Stomach (tissue), 9 donors: ENCODE results near the gene LRRC74A. TPM values are rescaled to one million over a fixed set of nuclear protein-coding genes. Genes with fewer than 3 reads are reported as not detected.

Source experiments
- DNase-seq, 2 donors: peaks; one replicate each; pipeline versions ENCODE4 v3.0.0 to v3.0.0-alpha.2; 2013 to 2019
- H3K27ac ChIP-seq, 5 donors: fragments of 200-600 bp in 4 of 5; sonication (generic) in 4 of 5; one replicate each; pipeline ENCODE4 v1.5.1; 2013 to 2019; ENCODE audit warnings: mild to moderate bottlenecking in 1 of 5, moderate library complexity in 1 of 5
- H3K27me3 ChIP-seq, 3 donors: fragments of 200-600 bp; sonication (generic); one replicate each; pipeline ENCODE4 v1.5.1; 2017 to 2019; ENCODE audit warnings: mixed run types in 1 of 3
- H3K36me3 ChIP-seq, 4 donors: fragments of 200-600 bp; sonication (generic); 1 replicate in 3 of 4; 2 replicates in 1 of 4; pipeline ENCODE4 v1.5.1; 2016 to 2019
- H3K4me1 ChIP-seq, 4 donors: fragments of 200-600 bp; sonication (generic); one replicate each; pipeline ENCODE4 v1.5.1; 2016 to 2019
- H3K4me3 ChIP-seq, 4 donors: fragments of 200-600 bp; sonication (generic) in 3 of 4; one replicate each; pipeline ENCODE4 v1.5.1; 2016 to 2019; ENCODE audit warnings: mild to moderate bottlenecking in 1 of 4
- H3K9me3 ChIP-seq, 4 donors: fragments of 200-600 bp; sonication (generic); one replicate each; pipeline ENCODE4 v1.5.1; 2016 to 2019
- CTCF ChIP-seq, 7 experiments: fragments of 450-650 bp in 4 of 7; fragments of 200-600 bp in 3 of 7; sonication (generic) in 3 of 7; IDR thresholded peaks; one replicate each; pipeline ENCODE4 v1.5.1; 2016 to 2019; ENCODE audit warnings: antibody characterized with exemption in 7 of 7, control low read depth in 2 of 7, mild to moderate bottlenecking in 1 of 7
- EP300 ChIP-seq: sonication (generic); formaldehyde crosslinking; IDR thresholded peaks from one replicate; pipeline ENCODE4 v1.6.1; 2017; ENCODE audit warnings: antibody characterized with exemption
- POLR2A ChIP-seq, 4 donors: fragments of 450-650 bp; IDR thresholded peaks; one replicate each; pipeline ENCODE4 v1.6.1; 2016; ENCODE audit warnings: antibody characterized with exemption in 4 of 4, control low read depth in 2 of 4, mild to moderate bottlenecking in 1 of 4, moderate library complexity in 1 of 4
- POLR2AphosphoS5 ChIP-seq, 3 donors: sonication (generic); formaldehyde crosslinking; IDR thresholded peaks; one replicate each; pipeline ENCODE4 v1.6.1; 2016; ENCODE audit warnings: antibody characterized with exemption in 3 of 3
- WGBS, 5 donors: extraction: QIAGEN DNeasy Blood & Tissue Kit in 3 of 5; methylation state at CpG; one replicate each; pipeline versions ENCODE4 v1.1.5 to v1.1.7; 2013 to 2018; 5-methylcytosine and 5-hydroxymethylcytosine counted together
- intact Hi-C: fragments of 100-400 bp; cut with DNase I; formaldehyde crosslinking; loops from one replicate; pipeline ENCODE4 v1.15.1; 2023; ENCODE audit warnings: low total_unique reads
- polyA plus RNA-seq, 3 donors: library from polyadenylated mRNA; stranded (reverse); fragments of 200-250 nt; gene quantifications; one replicate each; pipeline ENCODE4 v1.2.3, GENCODE V29; 2013
- total RNA-seq, 5 donors: library from RNA; depleted of rRNA; stranded (reverse); fragments of >200 nt; gene quantifications; one replicate each; pipeline versions ENCODE4 v1.1.0 to v1.2.3, GENCODE V29; 2014 to 2016
- donor health status: healthy with polysubstance abuse.
- donor health status: Bipolar disorder and iron deficiency.
- donor health status: healthy.

Gene LRRC74A
- total and polyA plus RNA-seq, 8 donors: not detected

- H3K9me3 ChIP-seq: no peaks in the 10 kb centered on the region
- H3K27ac ChIP-seq: peak within 1 kb of the TSS; percentile 88 to 95 (median 91)
- peak; percentile 98 for DNase-seq
- no peaks in the 10 kb centered on the region for H3K27me3 ChIP-seq
- H3K36me3 ChIP-seq: peaks cover 11 to 17% (median 16%) of the 10 kb centered on the region in 4 donors
- intact Hi-C loops: no loop called here
- peaks cover 11 to 28% (median 19%) of the 10 kb centered on the region in 4 donors for H3K4me1 ChIP-seq
- H3K4me3 ChIP-seq: peak within 1 kb of the TSS; percentile 78 to 90 (median 87)
- WGBS, 5 donors: 4 to 24% (median 5%) methylated on average over 10 to 69 of the region's 69 CpGs
- TF ChIP-seq EP300: no peak
- TF ChIP-seq CTCF (IDR thresholded peaks at IDR 0.05): no peak
- TF ChIP-seq POLR2AphosphoS5 (IDR thresholded peaks at IDR 0.05): peak; percentile 80 to 95 (median 89)
- TF ChIP-seq POLR2A (IDR thresholded peaks at IDR 0.05): no peak
Observed at GRCh38 chr14:76812422-76813383, 13.5 kb upstream of the LRRC74A start, which contains the start of gene ANGEL1. TSS of gene ANGEL1 (minus strand) at chr14:76812882. CDS start at chr14:76812827, 55 bp downstream.

GRCh38 chr14:76814726-76815645 lies 11.2 kb upstream of the LRRC74A start:
- WGBS, 5 donors: 49 to 72% (median 63%) methylated on average over 7 of the region's 7 CpGs

GRCh38 chr14:76820700-76821099 lies 5.5 kb upstream of the LRRC74A start:
- TF ChIP-seq CTCF (IDR thresholded peaks at IDR 0.05) (no peak), POLR2AphosphoS5 (IDR thresholded peaks at IDR 0.05) (no peak), EP300 (no peak), POLR2A (IDR thresholded peaks at IDR 0.05) (no peak)
- DNase-seq: no peak
- Histone ChIP-seq H3K27me3 (no peaks in the 10 kb centered on the region), H3K27ac (no peak overlapping the region), H3K36me3 (no peaks in the 10 kb centered on the region), H3K9me3 (no peaks in the 10 kb centered on the region), H3K4me3 (no peak overlapping the region), H3K4me1 (no peaks in the 10 kb centered on the region)
- intact Hi-C loops: no loop called here
- WGBS, 5 donors: 79 to 88% (median 85%) methylated on average over 2 of the region's 2 CpGs

More at GRCh38 chr14:76814726-76815645, 11.2 kb upstream of the LRRC74A start:
- Histone ChIP-seq H3K27me3 (no peaks in the 10 kb centered on the region), H3K9me3 (no peaks in the 10 kb centered on the region), H3K27ac (no peak overlapping the region), H3K4me1 (peaks cover 11 to 27% (median 19%) of the 10 kb centered on the region in 4 donors), H3K36me3 (no peaks in the 10 kb centered on the region), H3K4me3 (no peak overlapping the region)
- no peak for DNase-seq
- intact Hi-C loops: no loop called here
- TF ChIP-seq POLR2A (IDR thresholded peaks at IDR 0.05) (no peak), POLR2AphosphoS5 (IDR thresholded peaks at IDR 0.05) (no peak), EP300 (no peak), CTCF (IDR thresholded peaks at IDR 0.05) (no peak)
